22Rv1 (cell line): ENCODE data around the gene GCAT.

Experiments
- H3K27ac ChIP-seq: fragments of 450-650 bp; 2 replicates; pipeline ENCODE4 v1.5.1; 2017
- CTCF ChIP-seq: fragments of 450-650 bp; IDR thresholded peaks from 2 replicates; pipeline ENCODE4 v1.5.1; 2017; ENCODE audit warnings: mild to moderate bottlenecking
- ZFX ChIP-seq: fragments of 450-650 bp; IDR thresholded peaks from 2 replicates; pipeline ENCODE4 v1.6.1; 2017; ENCODE audit warnings: antibody characterized with exemption, borderline replicate concordance

The GCAT gene

DNA sequence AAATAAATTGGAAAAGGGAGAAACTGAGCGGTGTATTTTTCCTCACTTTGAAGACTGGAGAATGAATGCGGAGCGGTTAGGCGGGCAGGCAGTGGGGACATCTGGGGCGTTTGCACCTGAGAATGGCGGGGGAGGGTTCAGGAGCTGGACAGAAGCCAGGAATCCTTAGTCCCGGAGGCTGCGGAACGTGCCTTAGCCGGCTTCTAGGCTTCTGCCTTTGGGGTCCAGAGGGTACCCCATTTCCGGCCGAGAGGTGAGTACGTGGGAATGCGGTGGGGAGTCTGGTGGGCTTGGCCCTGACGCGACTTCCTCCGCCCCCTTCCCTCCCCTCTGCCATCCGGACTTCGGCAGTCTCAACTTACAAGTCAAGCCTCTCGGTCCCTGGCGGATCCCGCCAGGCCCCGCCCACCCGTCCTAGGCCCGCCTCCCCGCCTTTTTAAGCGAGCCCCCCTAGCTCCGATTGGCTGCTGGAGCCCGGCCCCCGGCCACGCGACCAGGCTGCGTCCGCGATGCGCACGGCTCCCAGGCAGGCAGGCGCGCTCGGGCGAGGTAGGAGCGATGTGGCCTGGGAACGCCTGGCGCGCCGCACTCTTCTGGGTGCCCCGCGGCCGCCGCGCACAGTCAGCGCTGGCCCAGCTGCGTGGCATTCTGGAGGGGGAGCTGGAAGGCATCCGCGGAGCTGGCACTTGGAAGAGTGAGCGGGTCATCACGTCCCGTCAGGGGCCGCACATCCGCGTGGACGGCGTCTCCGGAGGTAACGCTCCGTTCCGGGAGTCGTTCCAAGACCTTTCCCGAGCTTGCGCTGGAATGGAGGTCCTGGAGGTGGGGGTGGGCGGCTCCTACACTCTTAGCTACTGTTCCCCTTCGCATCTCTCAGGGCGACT, at the start of gene GCAT:
GCAT (plus strand) TSS at position 525 of the 884 bp plus-strand sequence; CDS start at position 559, 34 bp downstream.
- TF ChIP-seq CTCF (no peak), ZFX (no peak)
- peak within 1 kb of the TSS; percentile 97 for H3K27ac ChIP-seq

GRCh38 chr22:37758694-37759093, 49.0 kb upstream of the GCAT start:
- no peak for TF ChIP-seq CTCF
- H3K27ac ChIP-seq: no peak overlapping the region

DNA sequence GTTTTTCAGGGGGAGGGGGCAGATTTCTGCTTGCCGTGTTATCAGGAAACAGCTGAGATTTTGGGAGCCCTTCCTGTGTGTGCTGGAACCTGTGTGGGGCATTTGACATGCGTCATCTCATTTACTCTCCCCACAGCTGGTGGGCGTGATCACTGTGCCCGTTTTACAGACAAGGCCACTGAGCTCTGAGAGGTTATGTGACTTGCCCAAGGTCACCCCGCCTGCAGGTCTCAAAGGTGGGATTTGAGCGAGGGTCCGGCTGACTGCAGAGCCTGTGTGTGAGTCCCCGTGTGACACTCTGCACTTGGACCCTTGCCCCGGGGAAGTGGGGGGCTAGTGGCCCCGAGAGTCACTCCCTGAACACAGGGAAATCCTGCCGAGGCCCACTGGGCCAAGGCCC, 48.5 kb upstream of the GCAT start:
- TF ChIP-seq ZFX (no peak), CTCF (no peak)
- H3K27ac ChIP-seq: no peak overlapping the region

- no peak for TF ChIP-seq CTCF
- no peak for TF ChIP-seq ZFX
Measured at GRCh38 chr22:37760152-37760551, 47.6 kb upstream of the GCAT start.

GRCh38 chr22:37762389-37762836, 45.3 kb upstream of the GCAT start:
- 0 out of 2 replicates have a peak overlapping the region, but pooled peaks have one; percentile 30 for H3K27ac ChIP-seq
- TF ChIP-seq ZFX (no peak), CTCF (no peak)

More at GRCh38 chr22:37760152-37760551, 47.6 kb upstream of the GCAT start:
- H3K27ac ChIP-seq: no peak overlapping the region

DNA sequence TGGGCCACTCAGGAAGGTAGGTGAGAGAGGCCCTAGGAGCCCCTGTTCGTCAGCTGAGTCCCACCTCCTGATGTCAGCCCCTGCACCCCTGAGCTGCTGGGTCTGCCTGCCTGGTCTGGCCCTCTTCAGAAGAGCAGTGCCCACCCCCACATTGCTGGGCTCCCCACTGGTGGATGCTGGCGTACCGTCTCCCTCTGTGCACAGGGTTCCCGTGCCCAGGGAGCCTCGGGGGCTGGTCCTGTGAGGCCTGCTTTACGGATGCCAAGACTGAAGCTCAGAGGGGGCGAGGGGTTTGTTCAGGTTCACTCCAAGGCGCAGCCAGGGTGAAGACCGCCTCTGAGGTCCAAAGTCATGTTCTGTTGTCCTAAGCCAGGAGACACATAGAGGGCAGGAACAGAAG, 44.7 kb upstream of the GCAT start:
- TF ChIP-seq ZFX: no peak
- no peak for TF ChIP-seq CTCF
- no peak overlapping the region for H3K27ac ChIP-seq

DNA sequence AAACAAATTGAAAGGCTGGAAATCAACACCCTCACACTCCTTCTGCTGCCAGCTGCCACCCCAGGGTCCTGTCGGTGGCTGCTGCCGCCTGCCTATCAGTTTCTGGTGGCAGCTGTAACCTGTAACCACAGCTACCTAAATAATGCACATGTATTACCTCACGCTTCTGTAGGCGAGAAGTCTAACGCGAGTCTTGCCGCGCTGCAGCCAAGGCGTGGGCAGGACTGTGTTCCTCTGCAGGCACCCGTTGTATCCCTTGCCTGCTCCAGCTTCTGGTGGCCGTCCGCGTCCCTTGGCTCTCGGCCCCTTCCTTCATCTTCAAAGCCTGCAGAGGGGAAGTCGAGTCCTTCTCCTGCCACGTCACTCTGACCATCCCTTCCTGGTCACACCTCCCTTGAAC, 44.1 kb upstream of the GCAT start:
- no peak overlapping the region for H3K27ac ChIP-seq
- TF ChIP-seq CTCF (no peak), ZFX (no peak)
